Stimulated activated CD4-positive, alpha-beta T cell treated with anti-CD3 and anti-CD28 coated beads, TNF-alpha, amount 100 ng/mL, for 48 hours (primary cell): ENCODE data around the gene TBL1XR1.
"Not testable (repeated sequence)": the region's sequence is repeated elsewhere in the genome, so short reads cannot be mapped to it uniquely, and the experiment has no call there.

ENCODE experiments used
- DNase-seq, 3 donors: peaks; one replicate each; pipeline ENCODE4 v3.0.0-alpha.2; 2020; ENCODE audit warnings: low read depth in 3 of 3

The TBL1XR1 gene

DNA sequence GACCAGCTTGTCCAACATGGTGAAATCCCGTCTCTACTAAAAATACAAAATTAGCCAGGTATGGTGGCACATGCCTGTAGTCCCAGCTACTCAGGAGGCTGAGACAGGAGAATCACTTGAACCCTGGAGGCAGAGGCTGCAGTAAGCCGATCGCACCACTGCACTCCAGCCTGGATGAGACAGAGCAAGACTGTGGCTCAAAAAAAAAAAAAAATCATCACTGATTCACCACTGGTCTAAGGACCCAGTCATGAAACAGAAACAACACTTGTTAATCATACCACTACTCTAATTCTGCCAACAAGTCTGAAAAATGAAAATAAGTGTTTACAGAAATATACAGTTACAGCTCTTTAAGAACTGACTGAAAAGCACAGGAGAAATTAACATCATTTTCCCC lies 12.7 kb downstream of the TBL1XR1 start:
- DNase-seq = peak in 1 of 3 donors; percentile 16

- no peak for DNase-seq
Observed at GRCh38 chr3:177182352-177182751, 14.9 kb downstream of the TBL1XR1 start.

DNA sequence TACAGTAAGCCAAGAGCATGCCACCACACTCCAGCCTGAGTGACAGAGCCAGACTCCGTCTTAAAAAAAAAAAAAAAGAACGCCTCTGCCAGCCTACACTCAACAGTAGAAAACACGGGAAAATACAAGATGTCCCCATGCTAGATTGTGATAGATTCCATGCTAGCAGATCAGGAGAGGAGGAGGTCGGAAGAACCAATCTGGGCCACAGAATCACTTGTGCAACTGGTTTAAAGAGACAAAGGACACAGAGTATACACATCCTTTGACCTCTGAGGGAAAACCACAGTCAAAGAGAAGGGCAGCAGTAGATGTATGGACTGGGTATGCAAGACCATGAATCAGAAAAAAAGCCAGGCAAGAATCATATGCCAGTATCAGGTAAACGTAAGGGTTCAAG lies 15.9 kb downstream of the TBL1XR1 start:
- DNase-seq = no peak

- no peak for DNase-seq
Observed at GRCh38 chr3:177180506-177180905, 16.8 kb downstream of the TBL1XR1 start.

- no peak for DNase-seq
Observed at GRCh38 chr3:177179281-177180067, 17.8 kb downstream of the TBL1XR1 start.

DNA sequence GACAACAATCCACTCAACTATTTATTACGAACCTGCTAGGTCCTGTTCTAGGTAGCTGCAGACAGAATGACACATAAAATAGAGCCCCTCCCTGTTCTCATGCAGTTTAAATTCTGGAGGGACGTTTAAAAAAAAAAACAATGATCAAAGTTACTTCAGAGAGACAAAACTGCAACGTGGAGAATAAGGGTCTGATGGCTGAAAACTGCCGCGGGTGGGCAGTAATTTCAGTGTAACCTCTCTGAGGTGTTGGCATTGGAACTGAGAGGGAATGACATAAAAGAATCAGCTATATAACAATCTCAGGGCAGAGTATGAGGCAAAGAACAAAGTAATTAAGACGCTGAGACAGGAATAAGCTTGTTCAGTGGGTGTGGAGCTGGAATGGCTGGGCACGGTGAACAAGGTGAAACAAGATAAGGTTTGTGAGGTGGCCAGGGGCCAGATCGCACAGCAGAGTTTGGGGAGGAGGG lies 19.5 kb downstream of the TBL1XR1 start:
- DNase-seq = no peak

DNA sequence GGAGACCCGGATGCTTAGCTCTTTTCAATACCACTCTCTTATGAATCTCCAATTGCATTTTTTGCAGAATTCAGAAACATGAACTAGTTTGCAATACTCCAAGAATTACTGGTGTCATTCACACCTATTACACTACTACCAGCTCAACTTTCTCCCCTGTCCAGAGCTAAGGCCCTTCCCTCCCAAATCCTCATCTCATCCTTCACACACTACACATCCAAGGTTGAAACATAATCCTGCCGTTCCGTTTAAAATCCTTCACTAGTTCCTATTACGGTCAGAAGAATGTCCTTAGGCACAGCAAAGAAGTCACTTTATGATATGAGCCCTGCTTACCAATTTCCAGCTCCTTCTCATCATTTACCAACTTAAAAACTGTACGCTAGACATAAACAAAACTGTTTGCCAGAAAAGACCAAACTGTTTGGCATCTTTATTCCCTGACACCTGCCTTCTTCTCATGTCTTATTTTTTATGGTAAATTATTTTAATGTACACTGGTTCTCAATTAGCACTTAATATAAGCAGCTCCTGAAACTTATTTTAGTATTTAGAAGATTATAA lies 22.6 kb downstream of the TBL1XR1 start:
- no peak for DNase-seq

GRCh38 chr3:177169936-177170722 lies 27.2 kb downstream of the TBL1XR1 start:
- DNase-seq = no peak

GRCh38 chr3:177168431-177168830 lies 28.9 kb downstream of the TBL1XR1 start:
- no peak for DNase-seq

GRCh38 chr3:177162742-177163141 lies 34.5 kb downstream of the TBL1XR1 start:
- no peak for DNase-seq

GRCh38 chr3:177161603-177162002 lies 35.7 kb downstream of the TBL1XR1 start:
- not testable (repeated sequence) for DNase-seq

GRCh38 chr3:177158461-177158860 lies 38.8 kb downstream of the TBL1XR1 start:
- DNase-seq = no peak

GRCh38 chr3:177157492-177157891 lies 39.8 kb downstream of the TBL1XR1 start:
- DNase-seq = no peak

- DNase-seq = no peak
Observed at GRCh38 chr3:177154733-177155132, 42.5 kb downstream of the TBL1XR1 start.

- DNase-seq = no peak
Observed at GRCh38 chr3:177150970-177151627, 46.2 kb downstream of the TBL1XR1 start.

DNA sequence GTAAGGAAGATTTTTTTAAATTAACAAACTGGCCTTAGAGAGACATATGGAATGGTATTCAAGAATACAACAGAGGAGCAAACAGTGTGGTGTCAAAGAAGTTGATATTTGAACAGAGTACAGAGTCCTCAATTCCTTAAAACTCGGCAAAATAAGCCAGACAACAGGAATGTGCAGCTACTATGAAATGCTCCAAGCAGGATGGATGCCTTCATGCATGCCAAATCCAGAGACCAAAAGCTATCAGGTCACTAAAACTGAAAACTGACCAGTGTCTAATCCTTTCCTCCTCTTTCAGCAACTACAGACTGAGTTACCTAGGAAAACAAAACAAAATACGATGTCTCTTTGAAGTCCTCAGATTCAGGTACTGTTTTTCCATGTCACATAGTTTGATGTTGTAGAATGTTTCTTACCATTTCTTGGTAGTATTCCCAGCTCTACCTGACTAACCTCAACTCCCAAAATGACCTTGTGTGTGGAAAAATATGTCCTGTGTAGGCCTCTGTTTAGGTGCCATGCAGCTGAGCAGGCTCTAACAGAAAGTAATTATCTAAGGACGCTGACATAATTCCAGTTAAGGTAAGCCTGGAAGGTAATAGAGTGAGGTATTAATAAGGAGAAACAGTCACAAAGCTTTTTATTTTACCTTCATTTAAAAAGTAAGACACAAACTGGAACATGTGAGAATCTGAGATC lies 46.9 kb downstream of the TBL1XR1 start:
- DNase-seq = no peak

GRCh38 chr3:177149106-177149505 lies 48.2 kb downstream of the TBL1XR1 start:
- DNase-seq = no peak

DNA sequence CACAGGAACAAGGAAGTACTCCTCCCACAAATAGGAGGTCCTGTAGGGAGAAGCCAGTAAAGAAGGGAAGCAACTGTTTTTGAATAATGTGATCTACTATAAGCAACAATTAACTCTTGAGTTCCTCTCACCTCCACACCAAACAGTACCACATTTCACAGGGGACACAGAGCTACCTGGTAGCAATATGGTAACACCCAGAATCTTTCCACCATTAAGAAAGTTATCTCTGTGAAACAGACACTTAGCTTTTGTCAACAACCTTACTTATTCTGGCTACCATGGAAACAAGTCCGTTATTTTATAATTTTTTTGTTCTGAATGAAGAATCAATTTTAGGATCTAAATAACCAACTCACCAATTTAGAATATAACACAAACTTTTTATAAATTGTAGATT lies 49.5 kb downstream of the TBL1XR1 start:
- no peak for DNase-seq

- no peak for DNase-seq
Observed at GRCh38 chr3:177146646-177147045, 50.6 kb downstream of the TBL1XR1 start.

GRCh38 chr3:177145954-177146353 lies 51.3 kb downstream of the TBL1XR1 start:
- no peak for DNase-seq

DNA sequence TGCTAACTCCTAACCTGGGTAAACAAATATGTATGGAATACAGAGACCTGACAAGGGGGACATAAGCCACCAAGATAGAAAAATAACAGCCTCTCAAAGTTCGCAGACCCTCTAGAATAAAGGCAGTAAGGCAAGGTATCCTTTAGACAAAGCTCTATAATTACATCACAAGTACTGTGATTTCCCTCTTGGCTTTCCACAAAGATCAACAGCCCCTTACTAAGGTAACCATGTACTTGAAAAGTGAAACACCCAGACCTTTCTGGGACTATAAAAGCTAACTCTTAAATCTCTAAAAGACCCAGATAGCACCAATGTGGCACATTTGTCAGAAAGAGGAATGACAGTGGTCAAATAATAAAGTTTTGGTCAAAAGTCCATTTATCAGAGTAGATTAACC lies 51.9 kb downstream of the TBL1XR1 start:
- DNase-seq = no peak
